D721Med (cell line): ENCODE data around the gene GOLGA8R.
"Not testable (repeated sequence)": the region's sequence is repeated elsewhere in the genome, so short reads cannot be mapped to it uniquely, and the experiment has no call there.

Experiments used
- DNase-seq: peaks from one replicate; pipeline ENCODE4 v3.0.0; 2011; ENCODE audit warnings: low spot score; ENCODE audit not compliant: insufficient read length
- FAIRE-seq: peaks from 2 replicates; lab custom pipeline; 2011; peaks lifted over from hg19 to GRCh38; lab: Jason Lieb, UNC

GOLGA8R gene

DNA sequence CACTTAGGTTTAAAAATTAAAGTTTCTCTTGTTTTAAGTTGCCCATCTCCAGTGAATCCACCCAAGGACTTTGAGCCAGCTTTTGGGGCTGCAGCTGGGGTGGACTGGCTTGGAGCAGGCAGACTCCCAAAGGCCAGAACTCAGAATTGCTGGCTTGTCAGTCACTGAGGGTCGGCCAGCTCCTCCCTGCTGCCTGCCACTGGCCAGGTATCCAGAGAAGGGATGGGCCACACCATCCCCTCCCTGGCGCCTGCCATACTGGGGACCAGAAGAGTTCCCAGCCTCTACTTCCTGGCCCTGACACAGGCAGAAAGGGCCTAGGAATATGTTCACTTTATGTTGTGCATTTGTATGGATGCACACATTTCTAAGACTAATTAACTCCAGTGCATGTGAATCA lies 53.1 kb downstream of the GOLGA8R start:
- peak; percentile 16 for FAIRE-seq

GRCh38 chr15:30355043-30355442 lies 59.0 kb downstream of the GOLGA8R start:
- FAIRE-seq, DNase-seq: not testable (repeated sequence)

More for the DNA sequence above, 53.1 kb downstream of the GOLGA8R start:
- DNase-seq, result not testable (repeated sequence)
